Chondrocyte (in vitro differentiated cells): ENCODE data around the gene IQGAP2. TPM values are rescaled to one million over a fixed set of nuclear protein-coding genes. Genes with fewer than 3 reads are reported as not detected.

Experiments used
- DNase-seq: peaks from one replicate; pipeline ENCODE4 v3.0.0; 2021; ENCODE audit warnings: mixed read lengths, low spot score
- H3K27ac Mint-ChIP-seq: one replicate; pipeline ENCODE4 v1.8.0; 2021; ENCODE audit warnings: mild to moderate bottlenecking, moderate library complexity, mixed read lengths; ENCODE audit not compliant: unreplicated experiment
- H3K27me3 Mint-ChIP-seq: 2 replicates; pipeline ENCODE4 v1.8.0; 2021; ENCODE audit warnings: low read depth, mixed read lengths
- H3K36me3 Mint-ChIP-seq: 2 replicates; pipeline ENCODE4 v1.8.0; 2021; ENCODE audit warnings: low read depth, mixed read lengths
- H3K4me1 Mint-ChIP-seq: 2 replicates; pipeline ENCODE4 v1.8.0; 2021; ENCODE audit warnings: low read depth, mild to moderate bottlenecking, mixed read lengths
- H3K4me3 Mint-ChIP-seq: one replicate; pipeline ENCODE4 v1.8.0; 2021; ENCODE audit warnings: mild to moderate bottlenecking, moderate library complexity, mixed read lengths; ENCODE audit not compliant: unreplicated experiment
- H3K9me3 Mint-ChIP-seq: 2 replicates; pipeline ENCODE4 v1.8.0; 2021; ENCODE audit warnings: low read depth, mixed read lengths
- total RNA-seq: library from RNA; stranded (reverse); gene quantifications from 3 replicates; pipeline ENCODE4 v1.2.1, GENCODE V29; 2021
- TF ChIP-seq, protein P1 (sequence below): fragments of 200-600 bp; sonication (generic); IDR thresholded peaks from 2 replicates; pipeline ENCODE4 v1.5.0; 2021; ENCODE audit warnings: antibody characterized with exemption, mild to moderate bottlenecking, moderate library complexity

IQGAP2 gene
- total RNA-seq, 1 donor from 2014 or later: 3.0 TPM

GRCh38 chr5:76700571-76700970 lies 297.5 kb downstream of the IQGAP2 start:
- Mint-ChIP-seq H3K4me1 (peaks cover 38% of the 10 kb centered on the region), H3K36me3 (no peaks in the 10 kb centered on the region), H3K27me3 (no peaks in the 10 kb centered on the region), H3K9me3 (no peaks in the 10 kb centered on the region), H3K27ac (no peak overlapping the region), H3K4me3 (no peak overlapping the region)
- no peak for DNase-seq
- TF ChIP-seq, protein P1, sequence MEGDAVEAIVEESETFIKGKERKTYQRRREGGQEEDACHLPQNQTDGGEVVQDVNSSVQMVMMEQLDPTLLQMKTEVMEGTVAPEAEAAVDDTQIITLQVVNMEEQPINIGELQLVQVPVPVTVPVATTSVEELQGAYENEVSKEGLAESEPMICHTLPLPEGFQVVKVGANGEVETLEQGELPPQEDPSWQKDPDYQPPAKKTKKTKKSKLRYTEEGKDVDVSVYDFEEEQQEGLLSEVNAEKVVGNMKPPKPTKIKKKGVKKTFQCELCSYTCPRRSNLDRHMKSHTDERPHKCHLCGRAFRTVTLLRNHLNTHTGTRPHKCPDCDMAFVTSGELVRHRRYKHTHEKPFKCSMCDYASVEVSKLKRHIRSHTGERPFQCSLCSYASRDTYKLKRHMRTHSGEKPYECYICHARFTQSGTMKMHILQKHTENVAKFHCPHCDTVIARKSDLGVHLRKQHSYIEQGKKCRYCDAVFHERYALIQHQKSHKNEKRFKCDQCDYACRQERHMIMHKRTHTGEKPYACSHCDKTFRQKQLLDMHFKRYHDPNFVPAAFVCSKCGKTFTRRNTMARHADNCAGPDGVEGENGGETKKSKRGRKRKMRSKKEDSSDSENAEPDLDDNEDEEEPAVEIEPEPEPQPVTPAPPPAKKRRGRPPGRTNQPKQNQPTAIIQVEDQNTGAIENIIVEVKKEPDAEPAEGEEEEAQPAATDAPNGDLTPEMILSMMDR: no peak

- Mint-ChIP-seq H3K27me3 (no peaks in the 10 kb centered on the region), H3K4me1 (peaks cover 35% of the 10 kb centered on the region), H3K9me3 (no peaks in the 10 kb centered on the region), H3K36me3 (no peaks in the 10 kb centered on the region), H3K4me3 (no peak overlapping the region), H3K27ac (peak overlapping the region; percentile 30)
- TF ChIP-seq, protein P1: no peak
- DNase-seq: no peak
Observed at GRCh38 chr5:76701298-76701697, 298.2 kb downstream of the IQGAP2 start.

DNA sequence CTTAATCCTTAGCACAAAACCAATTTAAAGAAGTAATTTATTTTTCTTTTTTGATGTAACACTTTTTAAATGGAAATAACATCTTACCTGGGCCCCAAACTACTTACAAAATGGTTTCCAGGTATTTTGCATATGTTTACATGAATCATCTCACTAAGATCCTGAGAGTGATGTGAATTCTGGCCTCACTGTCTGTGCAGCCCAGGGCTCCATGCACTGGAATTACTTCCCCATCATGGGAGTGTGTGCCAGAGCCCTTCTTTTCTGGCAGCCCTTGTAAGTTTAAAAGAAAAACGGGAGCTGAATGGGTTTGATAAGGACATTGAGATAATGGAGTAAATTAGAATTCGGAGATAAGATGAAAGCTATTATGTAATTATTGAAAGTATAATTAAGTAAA lies 300.6 kb downstream of the IQGAP2 start:
- H3K4me3 Mint-ChIP-seq: no peak overlapping the region
- H3K27me3 Mint-ChIP-seq: no peaks in the 10 kb centered on the region
- no peaks in the 10 kb centered on the region for H3K9me3 Mint-ChIP-seq
- H3K36me3 Mint-ChIP-seq: no peaks in the 10 kb centered on the region
- DNase-seq: no peak
- no peak overlapping the region for H3K27ac Mint-ChIP-seq
- H3K4me1 Mint-ChIP-seq: peaks cover 42% of the 10 kb centered on the region
- TF ChIP-seq, protein P1: no peak

GRCh38 chr5:76704131-76704663 lies 301.1 kb downstream of the IQGAP2 start:
- no peak for DNase-seq
- H3K27me3 Mint-ChIP-seq: no peaks in the 10 kb centered on the region
- no peak overlapping the region for H3K27ac Mint-ChIP-seq
- TF ChIP-seq, protein P1: no peak
- H3K9me3 Mint-ChIP-seq: no peaks in the 10 kb centered on the region
- no peaks in the 10 kb centered on the region for H3K36me3 Mint-ChIP-seq
- no peak overlapping the region for H3K4me3 Mint-ChIP-seq
- peaks cover 44% of the 10 kb centered on the region for H3K4me1 Mint-ChIP-seq

- no peak overlapping the region for H3K27ac Mint-ChIP-seq
- no peaks in the 10 kb centered on the region for H3K36me3 Mint-ChIP-seq
- no peaks in the 10 kb centered on the region for H3K9me3 Mint-ChIP-seq
- no peak overlapping the region for H3K4me3 Mint-ChIP-seq
- TF ChIP-seq, protein P1: no peak
- peaks cover 57% of the 10 kb centered on the region for H3K4me1 Mint-ChIP-seq
- H3K27me3 Mint-ChIP-seq: no peaks in the 10 kb centered on the region
- no peak for DNase-seq
Observed at GRCh38 chr5:76705574-76705973, 302.5 kb downstream of the IQGAP2 start.
